Thoracic aorta (tissue), 2 donors: Measurements from ENCODE around the gene SCD. TPM values are rescaled to one million over a fixed set of nuclear protein-coding genes. Genes with fewer than 3 reads are reported as not detected.

Experiments used
- ATAC-seq: fragments of 150-250 bp; one replicate; pipeline ENCODE4 v1.8.0; 2017; ENCODE audit warnings: low read depth; ENCODE audit not compliant: insufficient number of reproducible peaks, low FRiP score
- DNase-seq: peaks from one replicate; pipeline ENCODE4 v3.0.0-alpha.2; 2020; ENCODE audit warnings: low spot score
- H3K27ac ChIP-seq, 2 donors: fragments of 200-600 bp; sonication (generic); 1 replicate in 1 of 2; 2 replicates in 1 of 2; pipeline ENCODE4 v1.5.1; 2016; ENCODE audit warnings: mild to moderate bottlenecking in 2 of 2, moderate library complexity in 2 of 2
- H3K27me3 ChIP-seq: fragments of 200-600 bp; sonication (generic); replicated peaks from 2 replicates; pipeline ENCODE4 v1.6.0; 2016; ENCODE audit warnings: mild to moderate bottlenecking; ENCODE audit not compliant: insufficient read depth
- H3K36me3 ChIP-seq: fragments of 200-600 bp; sonication (generic); one replicate; pipeline ENCODE4 v1.5.1; 2016
- H3K4me1 ChIP-seq, 2 donors: fragments of 200-600 bp; sonication (generic); 1 replicate in 1 of 2; 2 replicates in 1 of 2; pipeline versions ENCODE4 v1.5.1 to v1.6.0; 2016; ENCODE audit warnings: low read depth in 2 of 2, mild to moderate bottlenecking in 1 of 2; ENCODE audit not compliant: control insufficient read depth in 1 of 2
- H3K4me3 ChIP-seq: fragments of 200-600 bp; sonication (generic); 2 replicates; pipeline ENCODE4 v1.5.1; 2016; ENCODE audit warnings: mild to moderate bottlenecking
- H3K9me3 ChIP-seq: fragments of 200-600 bp; sonication (generic); 2 replicates; pipeline ENCODE4 v1.5.1; 2016
- CTCF ChIP-seq: fragments of 200-600 bp; sonication (generic); IDR thresholded peaks from one replicate; pipeline ENCODE4 v1.5.1; 2019; ENCODE audit warnings: antibody characterized with exemption
- total RNA-seq, 2 donors: library from RNA; depleted of rRNA; stranded (reverse); fragments of >200 nt; gene quantifications; one replicate each; pipeline versions ENCODE4 v1.1.0 to v1.2.3, GENCODE V29; 2016

SCD gene
- total RNA-seq, 2 donors from 2014 or later: 12.8 to 16.7 TPM

GRCh38 chr10:100345570-100346330 is 1.3 kb upstream of the SCD start:
- no peak for TF ChIP-seq CTCF
- H3K27ac ChIP-seq: peak overlapping the region in 1 of 2 donors; percentile 36
- no peak for ATAC-seq
- no peaks in the 10 kb centered on the region for H3K27me3 ChIP-seq
- peaks cover 0 to 21% of the 10 kb centered on the region in 2 donors for H3K4me1 ChIP-seq
- H3K9me3 ChIP-seq: no peaks in the 10 kb centered on the region
- peak overlapping the region; percentile 90 for H3K4me3 ChIP-seq
- H3K36me3 ChIP-seq: no peaks in the 10 kb centered on the region
- no peak for DNase-seq

- TF ChIP-seq CTCF: no peak
- H3K36me3 ChIP-seq: no peaks in the 10 kb centered on the region
- H3K27ac ChIP-seq: peak overlapping the region in 1 of 2 donors; percentile 36
- no peaks in the 10 kb centered on the region for H3K9me3 ChIP-seq
- H3K4me3 ChIP-seq: peak overlapping the region; percentile 90
- H3K4me1 ChIP-seq: peaks cover 0 to 21% of the 10 kb centered on the region in 2 donors
- ATAC-seq: peak; percentile 50
- no peak for DNase-seq
- H3K27me3 ChIP-seq: no peaks in the 10 kb centered on the region
Observed at GRCh38 chr10:100346351-100346764, 675 bp upstream of the SCD start.

GRCh38 chr10:100347568-100348195 is 649 bp downstream of the SCD start:
- peak overlapping the region; percentile 90 for H3K4me3 ChIP-seq
- H3K27ac ChIP-seq: peak overlapping the region in 1 of 2 donors; percentile 36
- H3K9me3 ChIP-seq: no peaks in the 10 kb centered on the region
- no peaks in the 10 kb centered on the region for H3K27me3 ChIP-seq
- ATAC-seq (no peak), DNase-seq (no peak)
- H3K4me1 ChIP-seq: peaks cover 0 to 21% of the 10 kb centered on the region in 2 donors
- no peaks in the 10 kb centered on the region for H3K36me3 ChIP-seq
- TF ChIP-seq CTCF: no peak

- Histone ChIP-seq H3K27me3 (no peaks in the 10 kb centered on the region), H3K4me1 (peaks cover 0 to 21% of the 10 kb centered on the region in 2 donors), H3K4me3 (peak overlapping the region; percentile 90), H3K9me3 (no peaks in the 10 kb centered on the region), H3K27ac (no peak overlapping the region), H3K36me3 (no peaks in the 10 kb centered on the region)
- no peak for ATAC-seq
- no peak for TF ChIP-seq CTCF
- no peak for DNase-seq
Observed at GRCh38 chr10:100348389-100348927, 1.4 kb downstream of the SCD start.

GRCh38 chr10:100349087-100349486 is 2.1 kb downstream of the SCD start:
- Histone ChIP-seq H3K4me3 (no peak overlapping the region), H3K27ac (no peak overlapping the region), H3K36me3 (no peaks in the 10 kb centered on the region), H3K27me3 (no peaks in the 10 kb centered on the region), H3K9me3 (no peaks in the 10 kb centered on the region), H3K4me1 (peaks cover 0 to 21% of the 10 kb centered on the region in 2 donors)
- no peak for ATAC-seq
- DNase-seq: no peak
- no peak for TF ChIP-seq CTCF
